ENCODE data around the gene ERICH3.

ERICH3 gene

GRCh38 chr1:74712881-74713280 lies 39.3 kb upstream of the ERICH3 start:
- no peak overlapping the region for H3K27ac ChIP-seq
- TF ChIP-seq, protein P1, sequence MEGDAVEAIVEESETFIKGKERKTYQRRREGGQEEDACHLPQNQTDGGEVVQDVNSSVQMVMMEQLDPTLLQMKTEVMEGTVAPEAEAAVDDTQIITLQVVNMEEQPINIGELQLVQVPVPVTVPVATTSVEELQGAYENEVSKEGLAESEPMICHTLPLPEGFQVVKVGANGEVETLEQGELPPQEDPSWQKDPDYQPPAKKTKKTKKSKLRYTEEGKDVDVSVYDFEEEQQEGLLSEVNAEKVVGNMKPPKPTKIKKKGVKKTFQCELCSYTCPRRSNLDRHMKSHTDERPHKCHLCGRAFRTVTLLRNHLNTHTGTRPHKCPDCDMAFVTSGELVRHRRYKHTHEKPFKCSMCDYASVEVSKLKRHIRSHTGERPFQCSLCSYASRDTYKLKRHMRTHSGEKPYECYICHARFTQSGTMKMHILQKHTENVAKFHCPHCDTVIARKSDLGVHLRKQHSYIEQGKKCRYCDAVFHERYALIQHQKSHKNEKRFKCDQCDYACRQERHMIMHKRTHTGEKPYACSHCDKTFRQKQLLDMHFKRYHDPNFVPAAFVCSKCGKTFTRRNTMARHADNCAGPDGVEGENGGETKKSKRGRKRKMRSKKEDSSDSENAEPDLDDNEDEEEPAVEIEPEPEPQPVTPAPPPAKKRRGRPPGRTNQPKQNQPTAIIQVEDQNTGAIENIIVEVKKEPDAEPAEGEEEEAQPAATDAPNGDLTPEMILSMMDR (conservative IDR thresholded peaks at IDR 0.05), result no peak
- no peak for TF ChIP-seq ZFX (IDR thresholded peaks at IDR 0.05)

DNA sequence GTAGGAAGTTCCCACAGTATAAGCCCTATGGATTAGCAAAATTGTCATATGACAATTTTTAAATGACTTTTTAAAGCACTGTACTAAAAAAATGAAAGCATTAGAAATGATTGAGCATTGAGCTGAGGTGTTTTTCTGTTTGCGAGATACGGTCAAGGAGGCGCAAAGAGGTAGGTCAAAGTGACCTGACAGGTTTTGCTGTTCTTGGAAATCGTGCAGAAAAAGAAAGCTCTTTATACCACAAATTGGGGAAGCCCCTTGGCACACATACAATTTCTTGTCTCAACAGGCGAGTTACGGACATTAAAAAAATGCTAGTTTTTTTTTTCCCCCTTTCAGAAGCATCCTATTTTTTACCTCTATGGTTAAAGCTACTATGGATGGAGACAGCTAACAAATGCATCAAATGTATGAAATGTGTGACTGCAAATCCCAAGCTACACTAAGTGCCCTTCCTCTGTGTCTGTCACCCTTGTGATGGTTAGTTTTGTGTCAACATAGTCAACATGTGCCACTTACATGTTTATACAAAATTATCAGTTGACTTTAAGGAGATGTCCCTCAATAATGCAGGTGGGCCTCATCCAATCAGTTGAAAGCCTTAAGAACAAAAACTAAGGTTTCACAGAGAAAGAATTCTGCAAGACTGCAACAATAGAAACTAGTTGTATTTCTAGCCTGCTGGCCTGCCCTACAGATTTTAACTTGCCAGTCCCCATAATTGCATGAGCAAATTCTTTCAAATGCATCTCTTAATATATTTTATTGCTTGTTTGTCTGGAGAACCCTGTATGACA lies 30.0 kb upstream of the ERICH3 start:
- H3K27ac ChIP-seq, result no peak overlapping the region
- TF ChIP-seq, protein P1 (conservative IDR thresholded peaks at IDR 0.05), result no peak
- TF ChIP-seq ZFX (IDR thresholded peaks at IDR 0.05), result no peak

DNA sequence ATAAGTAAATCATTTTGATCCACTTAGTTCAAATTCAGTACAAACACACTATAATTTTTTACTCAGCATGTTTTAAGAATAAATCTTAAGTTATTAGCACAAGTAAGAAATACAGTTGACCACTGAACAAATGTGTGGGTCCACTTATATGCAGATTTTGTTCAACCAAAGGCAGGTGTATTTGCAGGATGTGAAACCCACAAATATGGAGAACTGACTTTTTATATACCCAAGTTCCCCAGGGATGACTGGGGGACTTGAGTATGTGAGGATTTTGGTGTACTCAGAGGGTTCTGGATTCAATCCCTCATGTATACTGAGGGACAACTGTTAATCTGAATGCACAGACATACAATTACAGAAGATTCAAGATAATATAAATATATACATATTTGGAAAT lies 25.7 kb upstream of the ERICH3 start:
- TF ChIP-seq ZFX (IDR thresholded peaks at IDR 0.05), result no peak
- TF ChIP-seq, protein P1 (conservative IDR thresholded peaks at IDR 0.05), result no peak
- H3K27ac ChIP-seq, result no peak overlapping the region

DNA sequence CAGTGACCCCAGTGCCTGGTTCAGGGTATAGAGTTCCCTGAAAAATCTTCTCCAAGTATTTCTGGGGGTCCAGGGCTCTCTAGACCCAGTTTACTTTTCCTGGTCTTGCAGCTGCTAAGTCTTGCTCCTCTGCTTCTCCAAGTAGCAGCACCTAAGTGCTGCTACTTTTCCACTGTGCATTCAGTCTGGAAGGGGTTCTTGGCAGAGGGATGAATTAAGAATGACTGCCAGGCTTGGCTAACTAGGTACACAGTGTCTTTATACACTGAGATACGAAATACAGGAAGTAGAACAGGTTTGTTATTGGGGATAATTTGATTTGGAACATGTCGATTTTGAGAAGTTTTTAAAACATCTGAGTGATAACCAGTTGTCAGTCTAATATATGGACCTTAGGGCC lies 24.2 kb upstream of the ERICH3 start:
- H3K27ac ChIP-seq, result no peak overlapping the region
- TF ChIP-seq, protein P1 (conservative IDR thresholded peaks at IDR 0.05), result no peak
- no peak for TF ChIP-seq ZFX (IDR thresholded peaks at IDR 0.05)

- no peak overlapping the region for H3K27ac ChIP-seq
- no peak for TF ChIP-seq ZFX (IDR thresholded peaks at IDR 0.05)
- TF ChIP-seq, protein P1 (conservative IDR thresholded peaks at IDR 0.05), result no peak
Observed at GRCh38 chr1:74693473-74693872, 19.9 kb upstream of the ERICH3 start.

DNA sequence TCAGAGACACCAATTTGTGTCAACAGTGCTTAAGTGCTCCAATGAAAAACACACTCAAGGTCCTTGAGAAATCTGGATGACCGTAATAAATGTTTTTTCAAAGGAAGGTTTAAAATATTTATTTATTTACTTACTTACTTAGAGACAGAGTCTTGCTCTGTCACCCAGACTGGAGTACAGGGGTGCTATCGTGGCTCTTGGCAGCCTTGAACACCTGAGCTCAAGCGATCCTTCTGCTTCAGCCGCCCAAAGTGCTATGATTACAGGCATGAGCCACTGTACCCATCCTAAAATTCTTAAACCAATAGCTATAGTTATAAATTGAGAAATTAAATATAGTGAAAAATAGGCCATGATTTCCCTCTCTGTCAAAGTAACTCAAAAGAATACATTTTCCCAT lies 17.3 kb upstream of the ERICH3 start:
- H3K27ac ChIP-seq, result no peak overlapping the region
- TF ChIP-seq ZFX (IDR thresholded peaks at IDR 0.05), result no peak
- TF ChIP-seq, protein P1 (conservative IDR thresholded peaks at IDR 0.05), result no peak

GRCh38 chr1:74690364-74690696 lies 16.7 kb upstream of the ERICH3 start:
- H3K27ac ChIP-seq, result no peak overlapping the region
- TF ChIP-seq, protein P1 (conservative IDR thresholded peaks at IDR 0.05), result no peak
- no peak for TF ChIP-seq ZFX (IDR thresholded peaks at IDR 0.05)
